Pons (tissue), 1 donor: ENCODE results near the gene ECSIT.
"Not testable (repeated sequence)": the region's sequence is repeated elsewhere in the genome, so short reads cannot be mapped to it uniquely, and the experiment has no call there.

Experiments
- DNase-seq: peaks from one replicate; pipeline ENCODE4 v3.0.0-alpha.2; 2016; ENCODE audit warnings: low spot score

Gene ECSIT

DNA sequence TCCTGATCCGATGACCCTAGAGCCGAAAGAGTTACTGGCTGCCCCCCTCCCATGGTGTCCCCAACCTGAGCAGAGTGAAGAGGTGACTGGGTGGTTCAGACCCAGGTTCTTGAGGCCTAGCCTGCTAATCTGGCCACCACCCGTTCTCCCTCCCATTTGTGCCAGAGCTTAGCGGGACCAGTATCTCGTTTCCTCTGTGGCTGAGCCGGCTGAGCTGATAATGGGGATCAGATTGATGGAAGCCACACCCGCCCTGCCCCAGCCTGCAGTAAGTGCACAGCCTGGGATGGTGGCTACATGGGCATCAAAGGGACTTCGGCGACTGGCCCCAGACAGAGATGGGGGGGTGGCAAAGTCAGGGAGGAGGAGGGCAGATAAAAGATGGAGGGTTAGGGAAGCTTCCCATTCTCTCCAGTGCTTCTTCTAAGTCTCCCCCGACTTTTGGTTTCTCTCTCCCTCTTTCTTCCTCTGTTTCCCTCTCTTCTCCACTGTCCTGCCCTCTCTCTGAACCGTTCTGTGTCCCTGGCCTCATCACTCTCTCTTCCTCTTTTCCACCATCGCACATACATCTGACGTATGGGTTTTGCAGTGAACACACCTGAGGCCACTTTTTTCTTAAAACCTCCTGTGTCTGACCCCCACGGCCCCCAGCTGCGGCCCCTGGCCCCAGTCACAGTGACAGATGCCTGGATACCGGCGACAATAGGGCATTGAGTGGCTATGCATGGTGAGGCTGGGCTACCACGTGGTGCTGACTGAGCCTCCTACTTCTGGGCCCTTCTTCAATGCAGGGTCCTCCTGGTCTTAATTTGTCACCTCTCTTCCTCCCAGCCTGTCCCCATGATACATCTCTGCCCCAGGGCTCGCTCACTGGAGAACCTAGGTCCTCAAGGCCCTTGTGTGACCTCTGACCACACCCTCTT lies 50.5 kb downstream of the ECSIT start:
- DNase-seq, result peak; percentile 70

DNA sequence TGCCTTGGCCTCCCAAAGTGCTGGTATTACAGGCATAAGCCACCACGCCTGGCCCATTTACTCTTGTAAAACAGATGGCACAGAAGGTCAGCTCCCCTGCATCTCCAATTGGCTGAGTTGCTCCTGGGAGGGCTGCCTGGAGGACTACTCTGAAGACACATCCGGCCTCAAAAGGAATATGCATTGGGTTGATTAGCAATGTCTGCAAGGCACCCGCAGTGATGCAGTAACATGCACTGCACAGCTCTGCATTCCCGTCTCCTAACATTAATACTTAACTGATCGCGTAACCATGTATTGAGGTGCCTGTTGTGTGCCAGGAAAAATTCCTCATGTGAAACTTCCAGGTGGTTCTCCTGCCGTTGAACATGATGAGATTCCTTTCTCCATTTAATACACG lies 53.1 kb downstream of the ECSIT start:
- no peak for DNase-seq

DNA sequence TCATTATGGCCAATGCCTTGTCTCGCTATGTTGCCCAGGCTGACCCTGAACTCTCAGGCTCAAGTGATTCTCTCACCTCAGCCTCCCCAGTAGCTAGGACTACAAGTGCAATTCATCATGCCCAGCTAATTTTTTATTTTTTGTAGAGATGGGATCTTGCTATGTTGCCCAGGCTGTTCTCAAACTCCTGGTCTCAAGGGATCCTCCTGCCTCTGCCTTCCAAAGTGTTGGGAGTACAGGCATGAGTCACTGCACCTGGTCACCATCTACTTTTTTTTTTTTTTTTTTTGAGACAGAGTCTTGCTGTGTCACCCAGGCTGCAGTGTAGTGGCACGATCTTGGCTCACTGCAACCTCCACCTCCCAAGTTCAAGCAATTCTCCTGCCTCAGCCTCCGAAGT lies 53.6 kb downstream of the ECSIT start:
- not testable (repeated sequence) for DNase-seq

DNA sequence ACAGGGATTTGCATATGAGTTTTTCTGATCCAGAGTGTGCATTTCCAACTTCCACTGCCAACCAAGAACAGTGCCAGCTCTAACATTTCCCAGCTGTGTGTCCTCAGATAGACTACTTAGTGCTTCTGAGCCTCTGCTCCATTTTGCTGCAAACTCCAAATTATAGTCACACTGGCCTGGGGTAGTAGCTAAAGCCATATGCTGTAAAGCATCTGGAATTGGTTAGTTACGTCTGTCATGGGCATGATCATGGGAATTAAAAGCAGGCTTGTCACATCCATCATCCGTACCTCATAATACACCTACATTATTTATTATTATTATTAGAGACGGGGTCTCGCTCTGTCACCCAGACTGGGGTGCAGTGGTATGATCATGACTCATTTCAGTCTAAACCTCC lies 55.2 kb downstream of the ECSIT start:
- no peak for DNase-seq

DNA sequence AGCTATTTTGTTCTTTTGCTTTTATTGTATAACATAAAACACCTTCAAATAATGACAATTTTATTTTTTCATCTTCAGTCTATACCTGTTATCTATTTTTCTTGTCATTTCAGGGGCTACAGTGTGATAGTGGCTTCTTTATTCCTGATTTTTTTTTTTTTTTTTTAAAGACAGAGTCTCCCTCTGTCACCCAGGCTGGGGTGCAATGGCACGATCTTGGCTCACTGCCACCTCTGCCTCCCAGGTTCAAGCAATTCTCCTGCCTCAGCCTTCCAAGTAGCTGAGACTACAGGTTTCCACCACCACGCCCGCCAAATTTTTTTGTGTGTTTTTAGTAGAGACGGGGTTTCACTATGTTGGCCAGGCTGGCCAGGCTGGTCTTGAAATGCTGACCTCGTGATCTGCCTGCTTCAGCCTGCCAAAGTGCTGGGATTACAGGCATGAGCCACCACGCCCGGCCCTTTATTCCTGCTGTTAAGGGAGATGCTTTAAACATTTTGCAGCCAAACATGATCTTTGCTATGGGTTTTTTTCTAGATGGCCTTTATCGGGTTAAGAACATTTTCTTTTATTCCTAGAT lies 60.6 kb downstream of the ECSIT start:
- not testable (repeated sequence) for DNase-seq

DNA sequence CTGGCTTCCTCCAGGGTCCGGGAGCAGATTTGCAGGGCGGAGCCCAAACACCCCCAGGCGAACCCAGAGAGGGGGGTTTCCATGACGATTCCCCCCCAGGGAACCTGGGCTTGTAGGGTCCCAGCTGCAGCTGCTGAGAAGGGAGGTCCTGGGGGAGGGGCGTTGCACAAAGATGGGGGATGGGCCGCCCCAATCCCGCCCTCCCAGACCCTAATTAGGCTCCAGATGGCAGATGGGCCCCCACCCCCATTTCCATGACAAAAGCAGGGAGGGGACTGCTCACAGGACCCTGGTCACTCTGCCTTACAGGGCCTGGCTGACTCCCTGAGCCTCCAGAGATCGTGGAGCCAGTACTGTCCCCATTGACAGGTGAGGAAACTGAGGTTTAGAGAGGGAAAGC lies 63.3 kb downstream of the ECSIT start:
- no peak for DNase-seq

DNA sequence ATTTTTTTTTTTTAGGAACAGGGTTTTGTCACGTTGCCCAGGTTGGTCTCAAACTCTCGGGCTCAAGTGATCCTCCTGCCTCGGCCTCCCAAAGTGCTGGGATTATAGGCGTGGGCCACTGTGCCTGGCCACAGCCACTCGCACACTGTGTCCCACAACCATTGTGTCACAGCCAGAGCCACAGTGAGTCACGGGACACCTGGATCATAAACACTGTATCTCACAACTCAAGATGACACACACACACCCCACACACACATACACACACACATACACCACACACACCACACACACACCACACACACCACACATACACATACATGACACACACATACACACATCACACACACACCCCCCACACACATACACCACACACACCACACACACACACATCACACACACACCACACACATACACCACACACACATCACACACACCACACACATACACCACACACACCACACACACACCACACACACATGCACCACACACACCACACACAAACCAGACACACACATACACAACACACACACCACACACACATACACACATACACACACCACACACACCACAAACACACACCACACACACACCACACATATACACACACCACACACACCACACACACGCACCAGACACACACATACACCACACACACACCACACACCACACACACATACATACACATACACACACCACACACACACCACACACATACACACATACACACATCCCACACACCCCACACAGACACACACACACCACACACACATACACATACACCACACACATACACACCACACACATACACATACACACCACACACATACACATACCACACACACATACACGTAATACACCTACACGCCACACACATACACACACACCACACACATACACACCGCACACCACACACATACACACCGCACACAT lies 64.3 kb downstream of the ECSIT start:
- no peak for DNase-seq

DNA sequence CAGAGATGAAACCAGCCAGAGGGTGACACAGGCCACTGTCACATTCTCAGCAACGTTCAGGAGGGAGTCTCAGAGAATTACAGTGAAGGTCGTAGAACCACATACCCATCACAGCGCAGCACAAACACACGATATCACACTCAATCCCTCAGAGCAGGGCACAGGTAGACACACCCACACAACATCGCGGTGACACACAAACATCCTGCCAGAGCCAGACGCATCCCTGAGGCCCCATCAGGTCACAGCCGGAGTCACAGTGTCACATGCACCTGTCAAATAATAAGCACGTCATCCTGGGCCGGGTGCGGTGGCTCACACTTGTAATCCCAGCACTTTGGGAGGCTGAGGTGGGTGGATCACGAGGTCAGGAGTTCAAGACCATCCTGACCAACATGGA lies 65.5 kb downstream of the ECSIT start:
- no peak for DNase-seq

DNA sequence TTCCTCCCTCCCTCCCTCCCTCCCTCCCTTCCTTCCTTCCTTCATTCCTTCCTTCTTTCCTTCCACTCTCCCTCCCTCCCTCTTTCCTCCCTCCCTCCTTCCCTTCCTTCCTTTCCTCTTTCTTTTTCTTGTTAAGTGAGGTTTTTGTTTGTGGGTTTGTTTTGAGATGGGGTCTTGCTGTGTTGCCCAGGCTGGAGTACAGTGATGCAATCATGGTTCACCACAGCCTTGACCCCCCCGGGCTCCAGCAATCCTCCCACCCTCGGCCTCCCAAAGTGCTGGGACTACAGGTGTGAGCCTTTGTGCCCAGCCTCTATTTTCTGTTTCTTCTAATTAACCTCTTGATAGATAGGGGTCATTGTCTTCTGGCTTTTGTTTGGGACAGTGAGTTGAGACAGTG lies 67.5 kb downstream of the ECSIT start:
- no peak for DNase-seq

DNA sequence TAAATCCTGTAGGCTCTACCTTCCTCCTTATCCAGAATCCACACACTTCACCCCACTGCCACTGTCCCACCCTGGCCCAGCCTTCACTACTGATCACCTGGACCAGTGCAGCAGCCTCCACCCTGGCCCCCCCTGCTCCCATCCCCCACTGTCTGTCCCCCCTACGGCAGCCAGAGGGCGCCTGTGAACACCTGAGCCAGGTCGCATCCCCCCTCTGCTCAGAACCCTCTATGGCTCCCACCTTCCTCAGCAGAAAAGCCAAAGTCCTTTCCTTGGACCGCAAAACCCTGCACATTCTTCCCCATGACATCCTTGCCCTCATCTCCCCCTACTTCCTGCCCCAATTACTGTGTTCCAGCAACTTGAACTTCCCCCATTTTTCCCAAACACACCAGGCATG lies 68.7 kb downstream of the ECSIT start:
- no peak for DNase-seq

DNA sequence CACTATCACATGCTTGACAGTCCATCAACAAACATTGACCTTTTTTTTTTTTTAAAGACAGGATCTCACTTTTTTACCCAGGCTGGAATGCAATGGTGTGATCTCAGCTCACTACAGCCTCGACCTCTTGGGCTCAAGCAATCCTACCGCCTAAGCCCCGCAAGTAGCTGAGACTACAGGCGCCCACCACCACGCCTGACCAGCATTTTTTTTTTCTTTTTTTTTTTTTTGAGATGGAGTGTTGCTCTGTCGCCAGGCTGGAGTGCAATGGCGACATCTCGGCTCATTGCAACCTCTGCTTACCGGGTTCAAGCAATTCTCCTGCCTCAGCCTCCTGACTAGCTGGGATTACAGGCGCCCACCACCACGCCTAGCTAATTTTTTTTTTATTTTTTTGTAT lies 70.0 kb downstream of the ECSIT start:
- DNase-seq, result not testable (repeated sequence)

DNA sequence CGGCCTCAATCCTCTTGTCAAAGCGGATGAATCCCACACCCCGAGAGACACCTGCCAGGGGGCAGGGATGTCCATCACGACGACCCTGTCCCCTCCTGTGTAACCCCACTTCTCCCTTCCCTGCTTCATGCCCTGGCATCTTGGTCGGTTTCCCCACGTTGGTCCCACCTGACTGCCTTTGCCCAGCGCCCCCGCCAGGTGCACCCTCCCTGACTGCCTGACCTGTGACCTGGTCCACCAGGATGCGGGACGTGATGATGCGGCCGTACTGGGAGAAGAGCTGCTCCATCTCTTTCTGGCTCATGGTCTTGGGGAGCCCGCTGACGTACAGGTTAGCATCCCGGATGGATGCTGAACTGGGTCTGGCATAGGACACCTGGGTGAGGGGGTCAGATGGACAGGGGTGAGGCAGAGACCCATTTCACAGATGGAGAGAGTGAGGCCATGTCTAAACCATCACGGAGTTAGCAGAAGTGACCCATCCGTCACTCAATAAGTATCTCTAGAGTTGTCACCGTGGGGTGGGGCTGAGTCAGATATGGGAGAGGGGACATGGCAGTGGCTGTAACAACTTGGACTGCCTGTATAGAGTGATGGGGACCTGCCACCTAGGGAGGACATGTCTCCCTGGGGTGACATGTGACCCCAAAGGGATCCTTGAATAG lies 70.6 kb downstream of the ECSIT start:
- no peak for DNase-seq

DNA sequence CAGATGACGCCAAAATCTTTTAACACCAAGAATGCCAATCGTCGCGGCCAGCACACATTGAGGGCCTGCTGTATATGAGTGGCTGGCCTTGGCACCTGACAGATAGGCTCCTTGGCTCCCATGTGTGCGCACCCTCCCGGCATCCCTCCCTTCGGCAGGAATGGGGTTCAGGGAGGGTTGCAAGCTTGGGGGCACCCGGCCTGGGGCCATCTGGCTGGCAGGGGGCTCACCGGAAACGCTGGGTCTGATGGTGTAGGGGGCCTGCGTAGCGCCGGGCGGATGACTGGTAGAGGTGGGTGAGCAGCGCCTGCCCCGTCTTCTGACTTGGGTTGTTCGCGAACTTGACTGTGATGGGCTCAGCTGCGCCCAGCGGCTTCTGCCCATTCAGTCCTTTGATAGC lies 71.1 kb downstream of the ECSIT start:
- DNase-seq, result no peak

DNA sequence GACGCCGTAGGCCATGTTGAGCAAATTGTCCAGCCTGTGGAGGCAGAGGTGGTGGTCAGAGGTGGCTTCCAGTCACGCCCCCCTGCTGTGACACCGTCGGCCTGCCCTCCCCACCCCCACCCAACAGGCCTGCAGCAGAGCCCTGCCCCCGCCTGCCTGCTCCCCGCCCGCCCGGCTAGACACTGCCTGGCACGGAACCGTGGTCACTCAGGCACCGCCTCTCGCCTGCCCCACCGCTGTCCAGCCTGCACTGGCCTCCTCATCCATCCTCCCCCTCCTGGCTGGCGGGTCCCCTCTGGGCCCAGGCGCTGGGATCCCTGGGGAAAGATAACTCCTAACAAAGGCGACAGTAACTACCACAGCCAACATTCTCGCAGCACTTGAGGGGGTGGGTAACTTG lies 71.8 kb downstream of the ECSIT start:
- peak; percentile 90 for DNase-seq

DNA sequence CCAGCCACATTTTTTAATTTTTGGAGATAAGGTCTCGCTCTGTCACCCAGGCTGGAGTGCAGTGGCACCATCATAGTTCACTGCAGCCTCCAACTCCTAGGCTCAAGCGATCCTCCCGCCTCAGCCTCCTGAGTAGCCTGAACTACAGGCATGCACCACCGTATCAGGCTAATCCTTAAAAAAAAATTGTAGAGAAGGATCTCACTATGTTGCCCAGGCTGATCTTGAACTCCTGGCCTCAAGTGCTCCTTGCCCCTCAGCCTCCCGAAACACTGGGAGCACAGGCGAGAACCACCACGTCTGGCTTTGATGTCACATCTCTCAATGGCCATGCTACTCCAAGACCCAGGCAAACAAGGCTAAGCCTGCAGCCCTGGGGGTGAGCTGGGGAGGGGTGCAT lies 72.3 kb downstream of the ECSIT start:
- DNase-seq, result no peak
